ENCODE data around the gene ZNF783. TPM values are rescaled to one million over a fixed set of nuclear protein-coding genes. Genes with fewer than 3 reads are reported as not detected.
"Not testable (repeated sequence)": the region's sequence is repeated elsewhere in the genome, so short reads cannot be mapped to it uniquely, and the experiment has no call there.

The ZNF783 gene
- total and polyA plus RNA-seq, 2 donors, result 7.1 to 12.2 TPM

- H3K4me3 ChIP-seq (ENCODE audit: low read depth, low read length), result no peak overlapping the region
- no peaks in the 10 kb centered on the region for H3K36me3 ChIP-seq (ENCODE audit: insufficient read depth)
- H3K4me1 ChIP-seq (ENCODE audit: insufficient read depth), result no peaks in the 10 kb centered on the region
- no peak for DNase-seq (ENCODE audit: extremely low spot score)
- WGBS, result 89% methylated on average over 16 of the region's 16 CpGs
- H3K27ac ChIP-seq (ENCODE audit: low read depth), result no peak overlapping the region
Measured at GRCh38 chr7:149307775-149308501, 45.9 kb downstream of the ZNF783 start.

GRCh38 chr7:149310113-149310836 lies 48.3 kb downstream of the ZNF783 start:
- H3K4me3 ChIP-seq (ENCODE audit: low read depth, low read length), result no peak overlapping the region
- H3K4me1 ChIP-seq (ENCODE audit: insufficient read depth), result no peaks in the 10 kb centered on the region
- no peaks in the 10 kb centered on the region for H3K36me3 ChIP-seq (ENCODE audit: insufficient read depth)
- H3K27ac ChIP-seq (ENCODE audit: low read depth), result no peak overlapping the region
- 90% methylated on average over 3 of the region's 3 CpGs for WGBS
- no peak for DNase-seq (ENCODE audit: extremely low spot score)

GRCh38 chr7:149310990-149311573 lies 49.1 kb downstream of the ZNF783 start:
- Histone ChIP-seq H3K4me1 (ENCODE audit: insufficient read depth) (no peaks in the 10 kb centered on the region), H3K27ac (ENCODE audit: low read depth) (no peak overlapping the region), H3K4me3 (ENCODE audit: low read depth, low read length) (no peak overlapping the region), H3K36me3 (ENCODE audit: insufficient read depth) (no peaks in the 10 kb centered on the region)
- DNase-seq (ENCODE audit: extremely low spot score), result no peak
- 72% methylated on average over 4 of the region's 4 CpGs for WGBS

- WGBS, result 84% methylated on average over 2 of the region's 2 CpGs
- DNase-seq (ENCODE audit: extremely low spot score), result no peak
- H3K4me3 ChIP-seq (ENCODE audit: low read depth, low read length), result no peak overlapping the region
- H3K27ac ChIP-seq (ENCODE audit: low read depth), result no peak overlapping the region
- H3K36me3 ChIP-seq (ENCODE audit: insufficient read depth), result no peaks in the 10 kb centered on the region
- no peaks in the 10 kb centered on the region for H3K4me1 ChIP-seq (ENCODE audit: insufficient read depth)
Measured at GRCh38 chr7:149313981-149314380, 52.0 kb downstream of the ZNF783 start.

- no peak overlapping the region for H3K27ac ChIP-seq (ENCODE audit: low read depth)
- H3K4me1 ChIP-seq (ENCODE audit: insufficient read depth), result no peaks in the 10 kb centered on the region
- no peak for DNase-seq (ENCODE audit: extremely low spot score)
- H3K36me3 ChIP-seq (ENCODE audit: insufficient read depth), result no peaks in the 10 kb centered on the region
- no peak overlapping the region for H3K4me3 ChIP-seq (ENCODE audit: low read depth, low read length)
Measured at GRCh38 chr7:149316606-149317005, 54.6 kb downstream of the ZNF783 start.

- Histone ChIP-seq H3K27ac (ENCODE audit: low read depth) (no peak overlapping the region), H3K4me1 (ENCODE audit: insufficient read depth) (no peaks in the 10 kb centered on the region), H3K4me3 (ENCODE audit: low read depth, low read length) (no peak overlapping the region), H3K36me3 (ENCODE audit: insufficient read depth) (no peaks in the 10 kb centered on the region)
- DNase-seq (ENCODE audit: extremely low spot score), result no peak
- WGBS, result 90% methylated on average over 1 of the region's 1 CpG
Measured at GRCh38 chr7:149317496-149317895, 55.5 kb downstream of the ZNF783 start.

- Histone ChIP-seq H3K36me3 (ENCODE audit: insufficient read depth) (no peaks in the 10 kb centered on the region), H3K4me1 (ENCODE audit: insufficient read depth) (no peaks in the 10 kb centered on the region), H3K4me3 (ENCODE audit: low read depth, low read length) (no peak overlapping the region), H3K27ac (ENCODE audit: low read depth) (no peak overlapping the region)
- 73% methylated on average over 9 of the region's 9 CpGs for WGBS
- DNase-seq (ENCODE audit: extremely low spot score), result no peak
Measured at GRCh38 chr7:149317986-149318672, 56.1 kb downstream of the ZNF783 start.

- WGBS, result 87% methylated on average over 6 of the region's 6 CpGs
Measured at GRCh38 chr7:149319376-149319775, 57.4 kb downstream of the ZNF783 start.

GRCh38 chr7:149320313-149321124 lies 58.5 kb downstream of the ZNF783 start:
- Histone ChIP-seq H3K4me3 (ENCODE audit: low read depth, low read length) (no peak overlapping the region), H3K4me1 (ENCODE audit: insufficient read depth) (no peaks in the 10 kb centered on the region), H3K27ac (ENCODE audit: low read depth) (no peak overlapping the region), H3K36me3 (ENCODE audit: insufficient read depth) (no peaks in the 10 kb centered on the region)
- WGBS, result 59% methylated on average over 13 of the region's 13 CpGs
- DNase-seq (ENCODE audit: extremely low spot score), result no peak

More at GRCh38 chr7:149319376-149319775, 57.4 kb downstream of the ZNF783 start:
- no peaks in the 10 kb centered on the region for H3K4me1 ChIP-seq (ENCODE audit: insufficient read depth)
- no peak overlapping the region for H3K27ac ChIP-seq (ENCODE audit: low read depth)
- no peak overlapping the region for H3K4me3 ChIP-seq (ENCODE audit: low read depth, low read length)
- H3K36me3 ChIP-seq (ENCODE audit: insufficient read depth), result no peaks in the 10 kb centered on the region
- DNase-seq (ENCODE audit: extremely low spot score), result no peak

- H3K27ac ChIP-seq (ENCODE audit: low read depth); DNase-seq (ENCODE audit: extremely low spot score); H3K4me3 ChIP-seq (ENCODE audit: low read depth, low read length); H3K4me1 ChIP-seq (ENCODE audit: insufficient read depth); H3K36me3 ChIP-seq (ENCODE audit: insufficient read depth): not testable (repeated sequence)
- WGBS, result 44% methylated on average over 14 of the region's 14 CpGs
Measured at GRCh38 chr7:149321125-149321905, 59.3 kb downstream of the ZNF783 start.

- 44% methylated on average over 5 of the region's 5 CpGs for WGBS
- Histone ChIP-seq H3K27ac (ENCODE audit: low read depth) (no peak overlapping the region), H3K36me3 (ENCODE audit: insufficient read depth) (no peaks in the 10 kb centered on the region), H3K4me3 (ENCODE audit: low read depth, low read length) (no peak overlapping the region), H3K4me1 (ENCODE audit: insufficient read depth) (no peaks in the 10 kb centered on the region)
- no peak for DNase-seq (ENCODE audit: extremely low spot score)
Measured at GRCh38 chr7:149321978-149322541, 60.1 kb downstream of the ZNF783 start.

- Histone ChIP-seq H3K4me3 (ENCODE audit: low read depth, low read length) (no peak overlapping the region), H3K27ac (ENCODE audit: low read depth) (no peak overlapping the region), H3K4me1 (ENCODE audit: insufficient read depth) (no peaks in the 10 kb centered on the region), H3K36me3 (ENCODE audit: insufficient read depth) (no peaks in the 10 kb centered on the region)
- DNase-seq (ENCODE audit: extremely low spot score), result no peak
Measured at GRCh38 chr7:149322737-149323136, 60.7 kb downstream of the ZNF783 start.
